ENCODE measurements around the gene MECR.

The MECR gene

DNA sequence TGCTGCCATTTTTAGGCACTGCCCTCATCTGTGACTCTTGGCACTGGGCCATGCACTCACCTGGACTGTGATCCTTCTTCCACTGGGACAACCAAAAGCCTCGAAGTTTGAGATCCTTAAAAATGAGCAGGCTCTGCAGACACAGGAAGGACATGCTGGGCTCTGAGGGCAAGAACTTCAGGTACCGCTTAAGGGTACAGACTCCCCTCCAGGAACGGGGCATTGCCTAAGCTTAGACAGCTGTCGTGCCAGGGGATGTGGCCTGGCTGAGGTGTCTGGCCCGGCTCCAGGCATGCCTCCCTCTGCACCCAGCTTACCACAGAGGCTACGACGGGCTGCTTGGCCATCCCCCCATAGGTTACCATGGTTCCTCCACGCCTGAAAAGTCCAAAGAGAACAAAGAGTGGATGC is 34.8 kb downstream of the MECR start:
- Histone ChIP-seq H3K4me2 (ENCODE audit: low read depth, low read length) (no peak overlapping the region), H3K27me3 (replicated peaks; ENCODE audit: insufficient read depth, low read length) (no peaks in the 10 kb centered on the region), H3K4me3 (ENCODE audit: low read length) (no peak overlapping the region), H3F3A (ENCODE audit: insufficient read depth, low read length) (no peaks in the 10 kb centered on the region), H2AFZ (ENCODE audit: low read length) (no peak overlapping the region), H3K4me1 (ENCODE audit: low read length) (peaks cover 3% of the 10 kb centered on the region; the same call in 1 of the 2 replicates), H3K79me2 (ENCODE audit: low read length) (no peaks in the 10 kb centered on the region), H3K27ac (ENCODE audit: low read length) (no peak overlapping the region), H3K9me3 (replicated peaks; ENCODE audit: insufficient read depth, low read length) (no peaks in the 10 kb centered on the region), H3K36me3 (replicated peaks; ENCODE audit: insufficient read depth, low read length) (no peaks in the 10 kb centered on the region), H4K20me1 (ENCODE audit: insufficient read depth, low read length) (no peaks in the 10 kb centered on the region), H3K9me2 (replicated peaks; ENCODE audit: insufficient read depth, low read length) (no peaks in the 10 kb centered on the region), H3K9ac (ENCODE audit: low read length) (no peak overlapping the region)
- DNase-seq = no peak
- no peak for TF ChIP-seq EZH2 (optimal IDR thresholded peaks at IDR 0.05; ENCODE audit: low read depth, low read length)
- no peak for TF ChIP-seq EZH2phosphoT487 (IDR thresholded peaks at IDR 0.05; ENCODE audit: low read length)
- TF ChIP-seq, protein P1, sequence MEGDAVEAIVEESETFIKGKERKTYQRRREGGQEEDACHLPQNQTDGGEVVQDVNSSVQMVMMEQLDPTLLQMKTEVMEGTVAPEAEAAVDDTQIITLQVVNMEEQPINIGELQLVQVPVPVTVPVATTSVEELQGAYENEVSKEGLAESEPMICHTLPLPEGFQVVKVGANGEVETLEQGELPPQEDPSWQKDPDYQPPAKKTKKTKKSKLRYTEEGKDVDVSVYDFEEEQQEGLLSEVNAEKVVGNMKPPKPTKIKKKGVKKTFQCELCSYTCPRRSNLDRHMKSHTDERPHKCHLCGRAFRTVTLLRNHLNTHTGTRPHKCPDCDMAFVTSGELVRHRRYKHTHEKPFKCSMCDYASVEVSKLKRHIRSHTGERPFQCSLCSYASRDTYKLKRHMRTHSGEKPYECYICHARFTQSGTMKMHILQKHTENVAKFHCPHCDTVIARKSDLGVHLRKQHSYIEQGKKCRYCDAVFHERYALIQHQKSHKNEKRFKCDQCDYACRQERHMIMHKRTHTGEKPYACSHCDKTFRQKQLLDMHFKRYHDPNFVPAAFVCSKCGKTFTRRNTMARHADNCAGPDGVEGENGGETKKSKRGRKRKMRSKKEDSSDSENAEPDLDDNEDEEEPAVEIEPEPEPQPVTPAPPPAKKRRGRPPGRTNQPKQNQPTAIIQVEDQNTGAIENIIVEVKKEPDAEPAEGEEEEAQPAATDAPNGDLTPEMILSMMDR (IDR thresholded peaks at IDR 0.05; ENCODE audit: low read length) = no peak

DNA sequence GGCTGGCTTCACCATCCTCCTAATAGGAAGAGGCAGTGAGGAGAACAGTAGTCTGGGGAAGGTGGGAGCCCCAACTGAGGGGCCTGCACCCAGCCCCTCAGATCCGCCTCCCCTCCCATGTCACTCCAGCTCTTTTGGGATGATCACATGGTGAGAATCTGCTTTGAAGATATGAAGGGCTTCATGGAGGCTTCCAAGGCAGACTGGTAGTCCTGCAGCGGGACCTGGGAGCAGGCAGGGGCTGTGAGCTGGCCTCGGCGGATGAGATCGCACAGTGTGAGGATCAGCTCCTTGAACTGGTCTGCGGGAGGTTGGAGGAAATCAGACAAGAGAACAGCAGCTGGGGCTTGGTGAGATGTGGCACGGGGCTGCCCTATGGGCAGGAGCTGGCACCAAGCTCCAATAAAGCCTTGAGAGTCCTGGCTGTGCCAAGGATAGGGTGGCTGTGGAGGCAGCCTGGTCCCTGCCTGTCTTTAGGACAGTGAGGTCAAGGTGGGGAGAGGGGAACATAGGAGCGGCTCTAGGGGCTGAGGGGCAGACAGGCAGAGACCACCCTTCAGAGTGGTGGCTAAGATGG is 36.8 kb downstream of the MECR start:
- TF ChIP-seq, protein P1 (IDR thresholded peaks at IDR 0.05; ENCODE audit: low read length) = no peak
- no peak for TF ChIP-seq EZH2 (optimal IDR thresholded peaks at IDR 0.05; ENCODE audit: low read depth, low read length)
- peaks cover 3% of the 10 kb centered on the region; the same call in 1 of the 2 replicates for H3K4me1 ChIP-seq (ENCODE audit: low read length)
- no peaks in the 10 kb centered on the region for H3K9me3 ChIP-seq (replicated peaks; ENCODE audit: insufficient read depth, low read length)
- H3F3A ChIP-seq (ENCODE audit: insufficient read depth, low read length) = no peaks in the 10 kb centered on the region
- no peaks in the 10 kb centered on the region for H3K79me2 ChIP-seq (ENCODE audit: low read length)
- no peak overlapping the region for H3K4me3 ChIP-seq (ENCODE audit: low read length)
- H3K9ac ChIP-seq (ENCODE audit: low read length) = no peak overlapping the region
- H3K27me3 ChIP-seq (replicated peaks; ENCODE audit: insufficient read depth, low read length) = no peaks in the 10 kb centered on the region
- DNase-seq = no peak
- no peaks in the 10 kb centered on the region for H3K36me3 ChIP-seq (replicated peaks; ENCODE audit: insufficient read depth, low read length)
- no peak overlapping the region for H3K4me2 ChIP-seq (ENCODE audit: low read depth, low read length)
- no peaks in the 10 kb centered on the region for H3K9me2 ChIP-seq (replicated peaks; ENCODE audit: insufficient read depth, low read length)
- no peaks in the 10 kb centered on the region for H4K20me1 ChIP-seq (ENCODE audit: insufficient read depth, low read length)
- H2AFZ ChIP-seq (ENCODE audit: low read length) = no peak overlapping the region
- no peak overlapping the region for H3K27ac ChIP-seq (ENCODE audit: low read length)

DNA sequence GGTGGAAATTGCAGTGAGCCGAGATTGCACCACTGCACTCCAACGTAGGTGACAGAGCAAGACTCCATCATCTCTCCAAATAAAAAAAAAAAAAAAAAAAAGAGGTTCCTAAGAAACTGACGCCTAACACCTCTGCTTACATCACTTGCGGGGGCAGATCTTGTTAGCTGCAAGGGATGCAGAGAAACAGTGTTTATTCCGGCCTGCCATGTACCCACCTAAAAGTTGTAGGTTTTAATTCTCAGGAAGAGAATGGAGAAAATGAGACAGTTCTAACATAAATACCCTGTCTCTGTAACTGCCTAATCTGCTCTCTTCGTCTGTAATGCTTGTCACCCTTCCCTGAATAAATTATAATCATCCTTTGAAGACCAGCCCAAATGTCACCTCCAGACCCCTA is 40.0 kb downstream of the MECR start:
- Histone ChIP-seq H3K79me2 (ENCODE audit: low read length) (no peaks in the 10 kb centered on the region), H2AFZ (ENCODE audit: low read length) (no peak overlapping the region), H3K4me3 (ENCODE audit: low read length) (no peak overlapping the region), H3K9ac (ENCODE audit: low read length) (no peak overlapping the region), H3K9me2 (replicated peaks; ENCODE audit: insufficient read depth, low read length) (no peaks in the 10 kb centered on the region), H4K20me1 (ENCODE audit: insufficient read depth, low read length) (no peaks in the 10 kb centered on the region), H3K4me1 (ENCODE audit: low read length) (peaks cover 3% of the 10 kb centered on the region; the same call in 1 of the 2 replicates), H3K27me3 (replicated peaks; ENCODE audit: insufficient read depth, low read length) (no peaks in the 10 kb centered on the region), H3K27ac (ENCODE audit: low read length) (no peak overlapping the region), H3F3A (ENCODE audit: insufficient read depth, low read length) (no peaks in the 10 kb centered on the region), H3K36me3 (replicated peaks; ENCODE audit: insufficient read depth, low read length) (no peaks in the 10 kb centered on the region), H3K4me2 (ENCODE audit: low read depth, low read length) (no peak overlapping the region), H3K9me3 (replicated peaks; ENCODE audit: insufficient read depth, low read length) (no peaks in the 10 kb centered on the region)
- TF ChIP-seq, protein P1 (IDR thresholded peaks at IDR 0.05; ENCODE audit: low read length) = no peak
- TF ChIP-seq EZH2phosphoT487 (IDR thresholded peaks at IDR 0.05; ENCODE audit: low read length) (no peak), EZH2 (optimal IDR thresholded peaks at IDR 0.05; ENCODE audit: low read depth, low read length) (no peak)
- DNase-seq = no peak
